Erythroblast (primary cell): ENCODE results near the gene GABRA4.

ENCODE experiments used
- GATA1 ChIP-seq: IDR thresholded peaks from 2 replicates; pipeline ENCODE4 v1.6.1; 2011; ENCODE audit warnings: low read depth, mild to moderate bottlenecking, control low read depth, low read length, moderate library complexity
- POLR2A ChIP-seq: IDR thresholded peaks from 2 replicates; pipeline ENCODE4 v1.6.1; 2011; ENCODE audit warnings: mild to moderate bottlenecking, low read length

- TF ChIP-seq POLR2A, result no peak
- TF ChIP-seq GATA1, result no peak
Measured at GRCh38 chr4:47040828-47041227, 47.4 kb upstream of the GABRA4 start.
